22Rv1 (cell line): Measurements from ENCODE around the gene TKTL1.

Source experiments
- CTCF ChIP-seq: fragments of 450-650 bp; IDR thresholded peaks from 2 replicates; pipeline ENCODE4 v1.5.1; 2017; ENCODE audit warnings: mild to moderate bottlenecking
- ZFX ChIP-seq: fragments of 450-650 bp; IDR thresholded peaks from 2 replicates; pipeline ENCODE4 v1.6.1; 2017; ENCODE audit warnings: antibody characterized with exemption, borderline replicate concordance

GRCh38 chrX:154304846-154305245, 9.3 kb downstream of the TKTL1 start:
- TF ChIP-seq CTCF = no peak
- no peak for TF ChIP-seq ZFX
